DMS114 treated with DMSO at 0.1 percent for 48 hours (cell line): Measurements from ENCODE around the gene SPDYE1.
A peak's percentile ranks its signal among the peaks of the same experiment; 100 is the strongest.
"Not testable (repeated sequence)": the region's sequence is repeated elsewhere in the genome, so short reads cannot be mapped to it uniquely, and the experiment has no call there.

Experiments used
- DNase-seq: peaks from one replicate; lab custom pipeline; 2025; ENCODE audit not compliant: unreplicated experiment; lab: John Stamatoyannopoulos, UW

SPDYE1 gene

DNA sequence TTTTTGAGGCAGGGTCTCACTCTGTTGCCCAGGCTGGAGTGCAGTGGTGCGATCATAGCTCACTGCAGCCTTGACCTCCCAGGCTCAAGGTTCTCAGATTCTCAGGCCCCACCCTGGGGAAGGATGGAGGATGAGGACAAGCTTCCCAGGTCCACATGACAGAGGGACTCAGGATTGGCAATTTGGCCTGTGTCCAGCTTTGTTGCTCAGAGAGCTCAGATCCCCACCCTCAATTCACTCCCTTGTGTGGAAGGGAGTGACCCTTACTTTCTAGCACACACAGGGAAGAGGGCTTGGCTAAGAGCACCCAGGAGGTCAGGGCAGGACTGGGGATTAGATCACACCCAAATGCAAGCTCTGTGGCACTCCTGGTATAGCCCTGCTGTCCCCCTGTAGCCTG is 6.9 kb upstream of the SPDYE1 start:
- not testable (repeated sequence) for DNase-seq

DNA sequence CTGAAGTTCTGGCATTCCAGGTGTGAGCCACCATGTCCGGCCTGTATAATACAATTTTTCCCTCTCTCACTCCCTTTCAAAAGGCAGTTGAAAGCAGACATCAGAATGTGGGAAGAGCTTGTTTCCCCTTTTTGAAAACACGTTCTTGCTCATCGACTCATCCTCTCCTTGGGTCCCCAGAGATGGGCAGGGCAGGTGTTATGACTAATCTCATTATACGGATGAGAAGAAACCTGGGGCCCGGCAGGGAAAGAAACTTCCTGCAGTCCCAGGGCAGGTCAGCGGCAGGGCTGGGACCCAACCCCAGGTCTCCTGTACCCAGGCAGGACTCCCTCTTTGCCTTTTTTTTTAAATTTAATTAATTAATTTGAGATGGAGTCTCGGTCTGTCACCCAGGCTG is 4.8 kb upstream of the SPDYE1 start:
- not testable (repeated sequence) for DNase-seq

DNA sequence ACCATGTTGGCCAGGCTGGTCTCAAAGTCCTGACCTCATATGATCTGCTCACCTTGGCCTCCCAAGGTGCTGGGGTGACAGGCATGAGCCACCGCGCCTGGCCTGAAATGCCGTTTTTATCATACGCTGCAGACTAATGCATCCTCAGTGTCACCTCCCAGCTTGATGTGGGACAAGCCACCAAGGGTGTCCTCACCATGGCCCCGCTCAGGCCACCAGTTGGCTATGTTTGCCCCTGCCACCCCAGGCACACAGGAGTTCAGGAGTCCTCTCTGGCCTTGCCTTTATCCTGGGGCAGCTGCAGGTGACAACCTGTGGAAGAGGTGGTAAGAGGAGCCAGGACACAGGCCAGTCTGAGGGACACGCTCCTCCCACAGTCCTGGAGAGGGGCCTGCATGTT is 3.0 kb upstream of the SPDYE1 start:
- not testable (repeated sequence) for DNase-seq

DNA sequence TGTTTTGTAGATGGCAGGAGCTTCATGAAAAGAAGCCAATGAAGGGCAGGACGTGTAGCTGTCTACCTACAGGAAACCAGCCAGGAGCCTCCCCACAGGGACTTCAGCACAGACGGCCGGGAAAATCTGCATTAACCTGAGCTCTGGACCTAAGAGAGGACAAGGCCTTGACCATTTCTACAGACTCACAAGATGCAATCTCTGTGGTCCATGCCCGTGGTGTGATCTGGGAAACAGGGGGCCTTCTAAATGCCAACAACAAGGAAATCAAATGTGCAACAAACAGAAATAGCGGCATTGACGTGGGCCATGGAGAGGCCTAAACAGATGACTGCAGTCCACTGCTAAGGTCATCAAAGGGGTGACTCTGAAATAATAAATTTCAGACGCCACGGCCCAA is 14.4 kb downstream of the SPDYE1 start:
- DNase-seq: not testable (repeated sequence)

DNA sequence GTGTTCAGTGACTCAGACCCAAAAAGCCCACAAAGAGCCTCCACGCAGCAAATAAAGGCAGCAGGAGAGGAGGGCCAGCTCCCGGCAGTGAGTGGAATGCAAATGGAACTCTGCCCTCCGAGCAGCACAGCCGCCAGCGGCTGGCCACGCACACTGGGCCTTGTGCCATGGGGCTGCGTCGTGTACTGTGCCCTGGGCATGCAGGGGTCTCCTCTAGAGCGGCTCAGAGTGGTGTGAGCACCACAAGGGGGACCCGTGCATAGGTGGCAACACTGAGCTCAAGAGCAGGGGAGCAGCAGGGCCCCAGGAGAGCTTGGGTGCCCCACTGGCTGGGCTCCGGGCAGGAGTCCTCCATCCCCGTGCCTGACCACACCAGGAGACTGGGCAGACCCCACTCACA is 17.4 kb downstream of the SPDYE1 start:
- not testable (repeated sequence) for DNase-seq

DNA sequence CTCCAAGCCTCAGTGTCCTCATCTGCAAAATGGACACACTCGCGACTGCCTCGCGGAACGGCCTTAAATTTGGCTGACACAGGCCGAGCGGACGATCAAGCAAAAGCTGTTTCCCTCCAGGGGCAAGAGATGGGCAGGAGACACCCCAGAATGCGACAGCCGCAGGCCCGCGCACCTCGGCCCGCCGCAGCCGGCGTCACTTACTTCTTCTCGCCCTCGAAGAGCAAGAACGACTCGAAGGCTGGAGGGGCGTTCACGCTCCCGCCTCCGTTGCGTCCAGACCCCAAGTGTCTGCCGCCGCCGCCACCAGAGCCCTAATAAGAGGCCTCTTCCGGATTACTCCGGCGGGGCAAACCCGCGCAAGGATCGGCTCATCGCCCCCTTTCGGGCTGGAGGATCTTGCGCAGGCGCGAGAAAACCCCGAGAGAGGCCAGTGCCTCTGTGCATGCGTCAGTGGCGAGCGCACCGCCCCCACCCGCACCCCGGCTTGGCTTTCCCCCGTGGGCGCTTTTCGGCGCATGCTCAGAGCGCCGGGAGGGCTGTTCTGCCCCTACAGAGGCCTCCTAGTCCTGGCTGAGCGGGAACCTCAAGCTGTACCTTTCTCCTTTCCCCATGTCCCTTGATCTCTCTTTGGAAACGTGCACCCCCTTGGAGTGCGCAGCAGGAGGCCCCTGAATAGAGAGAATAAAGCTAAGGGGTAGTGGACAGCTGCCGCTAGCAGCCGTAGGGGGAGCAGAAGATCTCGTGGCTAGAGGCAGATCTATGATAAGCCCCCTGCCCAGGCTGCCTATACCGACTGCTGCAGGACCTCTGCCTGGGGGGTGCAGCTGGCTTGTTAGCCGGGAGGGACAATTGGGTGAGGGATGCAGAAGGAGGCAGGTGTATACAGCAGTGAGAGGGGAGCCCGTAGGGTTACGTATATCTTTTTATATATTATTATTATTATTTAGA is 21.4 kb downstream of the SPDYE1 start:
- DNase-seq: peak; percentile 88

DNA sequence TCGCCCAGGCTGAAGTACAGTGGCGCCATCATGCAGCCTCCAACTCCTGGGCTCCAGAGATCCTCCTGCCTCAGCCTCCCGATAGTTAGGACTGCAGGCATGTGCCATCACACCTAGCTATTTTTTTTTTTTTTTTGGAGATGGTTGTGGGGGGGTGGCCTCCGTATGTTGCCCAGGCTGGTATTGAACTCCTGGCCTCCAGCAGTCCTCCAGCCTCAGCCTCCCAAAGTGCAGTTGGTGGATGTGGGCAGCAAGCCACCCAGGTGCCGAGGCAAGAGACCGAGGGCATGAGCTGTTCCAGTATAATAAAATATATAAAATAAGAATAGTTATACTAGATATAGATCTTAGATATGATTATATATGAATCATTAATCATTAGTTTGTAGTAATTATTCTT is 22.1 kb downstream of the SPDYE1 start:
- DNase-seq: not testable (repeated sequence)

DNA sequence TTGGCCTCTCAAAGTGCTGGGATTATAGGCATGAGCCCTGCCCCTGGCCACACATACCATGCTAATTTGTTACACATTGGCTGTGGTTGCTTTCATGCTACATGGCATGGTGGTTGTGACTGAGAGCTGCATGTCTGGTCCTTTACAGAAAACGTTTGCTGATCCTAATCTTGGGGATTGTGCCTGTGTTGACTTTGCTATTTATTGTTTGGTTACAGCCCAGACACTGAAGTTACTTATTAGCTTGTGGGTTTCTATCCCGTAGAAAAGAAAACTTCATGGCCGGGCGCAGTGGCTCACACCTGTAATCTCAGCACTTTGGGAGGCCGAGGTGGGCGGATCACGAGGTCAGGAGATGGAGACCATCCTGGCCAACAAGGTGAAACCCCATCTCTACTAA is 24.4 kb downstream of the SPDYE1 start:
- not testable (repeated sequence) for DNase-seq

DNA sequence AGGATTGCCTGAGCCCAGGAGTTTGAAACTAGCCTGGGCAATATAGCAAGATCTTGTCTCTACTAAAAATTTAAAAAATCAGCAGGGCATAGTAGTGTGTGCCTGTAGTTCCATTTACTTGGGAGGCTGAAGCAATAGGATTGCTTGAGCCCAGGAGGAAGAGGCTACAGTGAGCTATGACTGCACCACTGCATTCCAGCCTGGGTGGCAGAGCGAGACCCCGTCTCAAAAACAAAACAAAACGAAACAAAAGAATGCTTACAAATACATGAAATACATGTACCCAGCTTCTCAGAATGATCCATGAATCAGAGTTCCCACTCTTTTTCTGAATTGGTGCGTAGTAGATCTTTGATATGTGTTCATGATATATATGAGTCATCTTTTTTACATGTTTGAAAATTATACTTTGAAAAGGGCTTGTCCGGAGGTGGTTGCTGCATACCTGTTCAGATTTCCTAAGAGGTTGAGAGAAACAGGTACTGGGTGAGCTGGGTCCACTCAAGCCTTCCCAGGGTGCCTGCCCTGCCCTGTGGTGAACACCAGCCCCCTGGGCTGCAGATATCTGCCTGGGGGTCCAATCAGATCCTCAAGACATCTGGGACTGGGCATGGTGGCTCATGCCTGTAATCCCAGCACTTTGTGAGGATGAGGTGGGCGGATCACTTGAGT is 25.2 kb downstream of the SPDYE1 start:
- DNase-seq: not testable (repeated sequence)

DNA sequence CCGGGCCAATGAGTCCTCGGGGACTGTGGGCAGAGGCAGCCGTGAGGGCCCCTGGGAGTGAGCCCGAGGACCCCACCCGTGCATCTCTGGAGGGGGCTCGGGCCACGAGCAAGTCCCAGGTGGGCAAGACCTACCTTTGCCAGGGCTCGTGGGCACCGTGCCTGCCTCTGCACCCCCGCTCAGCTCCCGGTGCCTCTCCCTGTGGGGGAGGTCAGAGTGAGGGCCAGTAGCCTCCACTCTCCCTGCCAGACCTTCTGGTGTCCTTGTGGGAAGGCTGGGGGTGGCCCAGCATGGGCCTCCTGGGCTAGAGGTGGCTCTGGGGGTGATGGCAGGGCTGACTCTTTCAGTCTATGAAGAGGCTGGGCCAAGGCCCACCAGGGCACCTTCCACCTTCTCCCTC is 31.7 kb downstream of the SPDYE1 start:
- not testable (repeated sequence) for DNase-seq

DNA sequence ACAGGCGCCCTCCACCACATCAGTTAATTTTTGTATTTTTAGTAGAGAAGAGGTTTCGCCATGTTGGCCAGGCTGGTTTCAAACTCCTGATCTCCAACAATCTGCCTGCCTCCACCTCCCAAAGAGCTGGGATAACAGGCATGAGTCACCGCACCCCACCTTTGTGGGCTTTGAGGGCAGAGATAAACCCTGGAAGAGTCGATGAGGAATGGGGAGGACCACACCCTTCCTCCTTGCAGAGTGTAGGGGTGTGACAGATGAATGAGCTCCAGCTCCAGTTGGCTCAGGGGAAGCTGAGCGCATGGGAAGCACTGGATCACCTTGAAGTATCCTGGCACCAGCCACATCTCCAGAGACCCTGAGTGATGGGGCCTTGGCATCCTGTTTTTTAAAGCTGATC is 32.3 kb downstream of the SPDYE1 start:
- DNase-seq: not testable (repeated sequence)

DNA sequence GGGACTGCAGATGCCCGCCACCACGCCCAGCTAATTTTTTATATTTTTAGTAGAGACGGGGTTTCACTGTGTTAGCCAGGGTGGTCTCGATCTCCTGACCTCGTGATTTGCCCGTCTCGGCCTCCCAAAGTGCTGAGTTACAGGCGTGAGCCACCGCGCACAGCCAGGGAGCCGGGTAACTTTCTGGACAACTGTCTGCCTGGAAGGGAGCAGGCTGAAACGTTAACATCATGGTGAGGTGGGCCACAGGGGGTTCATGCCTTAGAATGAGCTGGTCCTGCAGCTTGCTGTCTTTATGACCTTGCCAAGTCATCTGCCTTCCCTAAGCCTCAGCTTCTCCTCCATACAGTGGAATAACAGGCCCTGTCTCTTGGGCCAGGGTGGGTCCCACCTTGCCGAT is 33.6 kb downstream of the SPDYE1 start:
- not testable (repeated sequence) for DNase-seq

DNA sequence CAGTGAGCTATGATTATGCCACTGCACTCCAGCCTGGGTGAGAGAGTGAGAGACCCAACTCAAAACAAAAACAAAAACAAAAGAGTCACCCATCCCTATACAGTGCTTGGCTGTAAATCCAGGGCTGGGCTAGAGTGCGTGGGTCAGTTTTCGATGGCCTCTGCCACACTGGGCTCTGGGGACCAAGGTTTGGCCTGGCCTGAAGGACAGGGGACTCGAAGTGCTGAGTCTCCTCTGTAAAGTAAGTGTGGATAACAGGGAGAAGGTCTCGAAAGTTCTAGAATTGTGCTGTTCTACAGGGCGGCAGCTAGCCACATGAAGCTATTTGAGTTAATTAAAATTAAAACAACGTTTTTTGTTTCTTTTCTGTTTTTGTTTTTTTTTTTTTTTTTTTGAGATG is 34.3 kb downstream of the SPDYE1 start:
- not testable (repeated sequence) for DNase-seq

DNA sequence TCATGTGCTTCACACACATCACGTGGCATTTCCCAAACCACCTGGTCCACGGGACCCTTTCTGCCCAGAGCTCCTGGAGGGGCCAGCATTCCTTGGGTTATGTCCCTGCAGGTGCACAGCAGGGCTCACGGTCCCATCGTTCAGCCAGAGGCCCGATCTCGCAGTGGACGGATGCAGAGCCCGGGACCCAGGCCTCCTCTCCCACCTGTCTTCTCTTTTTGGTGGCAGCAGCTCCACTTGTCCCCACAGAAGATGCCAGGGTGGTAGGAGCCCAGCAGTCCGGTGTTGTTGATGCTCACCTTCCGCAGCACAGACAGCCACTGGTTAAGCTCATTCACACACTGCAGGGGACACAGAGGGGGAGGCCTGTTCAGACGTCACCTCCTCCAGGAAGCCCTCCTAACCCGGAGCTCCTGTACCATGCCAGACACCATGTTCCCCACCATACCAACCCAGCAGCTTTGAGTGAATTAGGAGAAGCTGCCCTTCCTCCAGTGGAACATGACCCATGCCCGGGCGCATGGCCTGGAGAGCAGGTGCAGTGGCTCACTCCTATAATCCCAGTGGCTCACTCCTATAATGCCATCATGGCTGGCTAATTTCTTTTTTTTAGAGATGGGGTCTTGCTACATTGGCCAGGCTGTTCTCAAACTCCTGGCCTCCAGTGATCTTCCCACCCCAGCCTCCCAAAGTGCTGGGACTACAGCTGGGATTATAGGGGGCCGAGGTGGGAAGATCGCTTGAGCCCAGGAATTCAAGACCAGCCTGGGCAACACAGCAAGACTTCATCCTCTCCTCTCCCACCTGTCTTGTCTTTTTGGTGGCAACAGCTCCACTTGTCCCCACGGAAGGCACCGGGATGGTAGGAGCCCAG is 36.5 kb downstream of the SPDYE1 start:
- DNase-seq: not testable (repeated sequence)

DNA sequence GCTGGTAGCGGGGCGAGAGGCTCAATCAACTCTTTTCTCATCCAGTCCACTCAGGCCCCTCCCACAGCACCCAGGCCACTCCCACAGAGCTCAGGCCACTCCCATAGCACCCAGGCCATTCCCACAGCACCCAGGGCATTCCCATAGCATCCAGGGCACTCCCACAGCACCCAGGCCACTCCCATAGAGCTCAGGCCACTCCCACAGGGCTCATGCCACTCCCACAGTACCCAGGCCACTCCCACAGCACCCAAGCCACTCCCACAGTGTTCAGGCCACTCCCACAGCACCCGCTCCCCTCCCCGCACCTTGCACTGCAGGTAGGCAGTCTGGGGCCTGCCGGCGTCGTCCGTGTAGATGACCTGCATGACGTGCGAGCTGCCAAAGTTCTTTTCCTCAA is 38.7 kb downstream of the SPDYE1 start:
- DNase-seq: not testable (repeated sequence)

DNA sequence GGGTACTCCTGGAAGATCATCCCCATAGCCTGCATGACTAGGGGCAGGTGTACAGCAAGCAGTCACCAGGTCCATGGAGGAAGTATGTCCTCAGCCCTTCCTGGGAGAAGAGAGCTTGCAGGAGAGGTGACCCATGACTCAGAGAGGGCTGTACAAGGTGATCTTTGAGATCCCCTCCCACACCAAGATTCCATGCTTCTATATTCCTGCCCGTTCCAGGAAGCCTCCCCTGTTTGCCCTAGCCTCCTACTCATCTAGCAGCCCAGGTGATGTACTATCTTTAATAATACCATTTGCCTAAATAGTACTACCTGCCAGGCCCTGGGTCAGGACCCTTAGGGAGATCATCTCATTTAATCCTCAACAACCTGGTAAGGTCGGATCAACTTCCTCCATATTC is 40.3 kb downstream of the SPDYE1 start:
- not testable (repeated sequence) for DNase-seq

DNA sequence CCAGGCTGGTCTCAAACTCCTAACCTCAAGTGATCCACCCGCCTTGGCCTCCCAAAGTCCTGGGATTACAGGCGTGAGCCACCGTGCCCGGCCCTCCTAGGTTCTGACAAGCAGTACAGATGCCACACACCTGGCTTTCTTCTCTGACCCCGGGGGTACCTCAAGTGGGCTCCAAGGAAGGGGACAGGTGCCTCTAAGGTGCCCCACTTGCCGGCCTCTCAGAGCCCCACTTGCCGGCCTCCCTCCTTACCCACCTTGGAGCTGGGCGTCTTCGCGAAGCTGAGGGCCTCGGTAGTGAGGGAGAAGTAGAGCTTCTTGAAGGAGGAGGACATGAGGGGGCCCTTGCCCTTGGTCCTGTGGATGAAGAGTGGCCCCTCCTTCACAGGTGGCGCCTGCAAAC is 40.9 kb downstream of the SPDYE1 start:
- not testable (repeated sequence) for DNase-seq

DNA sequence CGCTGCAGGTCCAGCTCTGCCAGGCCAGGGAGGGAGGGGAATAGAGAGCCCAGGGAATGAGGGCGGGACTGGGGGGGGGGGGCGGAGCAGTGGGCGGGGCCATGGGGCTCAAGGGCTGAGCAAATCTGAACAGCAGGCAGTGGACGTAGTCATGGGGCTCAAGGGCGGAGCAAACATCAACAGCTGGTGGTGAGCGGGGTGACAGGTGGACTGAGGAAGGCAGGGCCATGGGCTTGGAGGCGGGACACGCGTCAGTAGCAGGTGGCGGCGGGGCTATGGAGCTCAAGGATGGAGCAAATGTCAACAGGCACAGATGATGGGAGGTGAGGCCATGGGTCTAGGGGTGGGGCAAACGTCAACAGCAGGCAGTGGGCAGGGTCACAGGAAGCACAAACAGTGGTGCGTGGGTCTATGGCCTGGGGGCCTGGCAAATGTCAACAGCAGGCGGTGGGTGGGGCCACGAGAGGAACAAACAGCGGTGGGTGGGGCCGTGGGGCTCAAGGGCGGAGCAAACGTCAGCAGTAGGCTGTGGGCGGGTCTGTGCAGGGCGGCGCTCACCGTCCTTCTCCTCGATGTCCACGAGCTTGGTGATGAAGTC is 41.4 kb downstream of the SPDYE1 start:
- not testable (repeated sequence) for DNase-seq

DNA sequence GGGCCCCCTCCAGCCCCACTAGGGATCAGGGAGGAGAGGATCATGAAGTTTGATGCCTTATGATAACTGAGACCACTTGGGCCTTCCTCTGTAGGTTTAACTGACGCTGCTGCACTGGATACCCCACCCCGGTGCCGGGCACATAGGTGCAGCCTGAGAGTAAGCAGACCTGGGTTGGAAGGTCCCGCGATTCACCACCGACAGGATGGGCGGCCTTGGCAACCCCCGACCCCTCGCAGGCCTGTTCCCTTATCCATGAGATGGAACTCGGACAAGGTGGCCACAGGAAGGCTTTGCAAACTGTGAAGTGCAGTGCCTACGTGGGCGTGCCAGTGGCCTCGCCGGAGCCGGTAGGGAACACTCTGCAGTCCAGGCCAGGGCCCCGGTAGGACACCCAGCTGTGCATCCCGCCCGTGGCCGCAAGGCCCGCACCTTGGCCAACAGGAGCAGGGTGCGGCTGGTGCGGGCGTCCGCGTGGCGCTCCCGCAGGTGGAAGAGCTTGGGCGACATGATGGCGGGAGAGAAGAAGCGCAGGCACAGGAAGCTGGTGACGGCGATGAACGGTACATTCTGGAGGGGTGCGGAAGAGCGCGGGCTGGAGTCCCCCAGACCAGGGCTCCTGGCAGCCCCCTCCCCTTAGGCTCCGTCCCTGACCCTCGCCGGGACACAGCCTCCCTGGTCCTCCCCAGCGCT is 42.2 kb downstream of the SPDYE1 start:
- not testable (repeated sequence) for DNase-seq

DNA sequence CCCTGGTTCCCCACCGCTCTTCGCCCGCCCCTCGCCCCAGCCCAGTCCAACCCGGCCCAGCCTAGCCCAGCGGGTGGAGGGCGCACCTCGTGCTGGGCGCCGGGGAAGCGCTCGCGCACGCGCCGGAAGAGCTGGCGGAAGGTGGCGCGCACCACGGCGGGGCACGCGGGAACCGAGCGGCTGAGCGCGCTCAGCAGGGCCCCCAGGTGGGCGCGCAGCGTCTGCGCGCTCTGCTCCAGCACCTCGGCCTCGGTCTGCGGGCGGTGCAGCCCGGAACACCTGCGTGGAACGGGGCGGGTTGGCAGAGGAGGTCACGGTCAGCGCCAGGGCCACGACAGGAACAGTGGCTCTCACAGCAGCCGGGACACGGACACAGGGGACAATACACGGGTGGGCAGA is 42.8 kb downstream of the SPDYE1 start:
- DNase-seq: not testable (repeated sequence)
